Keratinocyte (primary cell): ENCODE measurements around the gene CD99L2. TPM values are rescaled to one million over a fixed set of nuclear protein-coding genes. Genes with fewer than 3 reads are reported as not detected.

Experiments used
- DNase-seq: peaks from one replicate; pipeline ENCODE4 v3.0.0-alpha.2; 2011; ENCODE audit warnings: low read depth, missing footprints, low spot score
- FAIRE-seq: peaks from 2 replicates; lab custom pipeline; 2011; peaks lifted over from hg19 to GRCh38; lab: Jason Lieb, UNC
- H2AFZ ChIP-seq: 2 replicates; pipeline ENCODE4 v1.6.0; 2012; ENCODE audit warnings: low read length, control low read depth, inconsistent platforms; ENCODE audit not compliant: control insufficient read depth
- H3K27ac ChIP-seq: 2 replicates; pipeline ENCODE4 v1.5.1; 2011; ENCODE audit warnings: low read length; ENCODE audit not compliant: control insufficient read depth, insufficient read depth
- H3K27me3 ChIP-seq: 3 replicates; pipeline ENCODE4 v1.6.0; 2011; ENCODE audit warnings: low read length; ENCODE audit not compliant: control insufficient read depth, insufficient read depth; ENCODE audit errors: extremely low read depth
- H3K36me3 ChIP-seq, 2 experiments: 2 replicates in 1 of 2; 3 replicates in 1 of 2; pipeline ENCODE4 v1.5.1; 2011; ENCODE audit warnings: low read length in 2 of 2, mild to moderate bottlenecking in 1 of 2; ENCODE audit not compliant: control insufficient read depth in 2 of 2, insufficient read depth in 2 of 2; ENCODE audit errors: extremely low read depth in 1 of 2
- H3K4me1 ChIP-seq: 3 replicates; pipeline ENCODE4 v1.5.1; 2011; ENCODE audit warnings: low read length; ENCODE audit not compliant: control insufficient read depth, insufficient read depth; ENCODE audit errors: extremely low read depth
- H3K4me2 ChIP-seq: 3 replicates; pipeline ENCODE4 v1.6.0; 2011; ENCODE audit warnings: low read depth, low read length; ENCODE audit not compliant: control insufficient read depth, insufficient read depth; ENCODE audit errors: extremely low read depth
- H3K4me3 ChIP-seq, 3 experiments: fragments of 200-600 bp in 1 of 3; sonication (generic) in 1 of 3; 2 replicates in 2 of 3; 3 replicates in 1 of 3; pipeline ENCODE4 v1.5.1; 2011 to 2016; ENCODE audit warnings: low read length in 3 of 3, mild to moderate bottlenecking in 3 of 3, control low read depth in 2 of 3, inconsistent platforms in 1 of 3, low read depth in 1 of 3, mixed read lengths in 1 of 3, mixed run types in 1 of 3, moderate library complexity in 1 of 3; ENCODE audit not compliant: control insufficient read depth in 2 of 3, insufficient read depth in 2 of 3; ENCODE audit errors: extremely low read depth in 1 of 3
- H3K79me2 ChIP-seq: 2 replicates; pipeline ENCODE4 v1.6.0; 2012; ENCODE audit warnings: low read length; ENCODE audit not compliant: control insufficient read depth, insufficient read depth
- H3K9ac ChIP-seq: 3 replicates; pipeline ENCODE4 v1.6.0; 2011; ENCODE audit warnings: low read length; ENCODE audit not compliant: control insufficient read depth, insufficient read depth; ENCODE audit errors: extremely low read depth
- H3K9me1 ChIP-seq: 3 replicates; pipeline ENCODE4 v1.6.0; 2011; ENCODE audit warnings: low read length; ENCODE audit not compliant: control insufficient read depth, insufficient read depth; ENCODE audit errors: extremely low read depth
- H3K9me3 ChIP-seq: 2 replicates; pipeline ENCODE4 v1.5.1; 2012; ENCODE audit warnings: low read depth, low read length; ENCODE audit not compliant: control insufficient read depth
- H4K20me1 ChIP-seq: 3 replicates; pipeline ENCODE4 v1.6.0; 2011; ENCODE audit warnings: low read length; ENCODE audit not compliant: control insufficient read depth, insufficient read depth; ENCODE audit errors: extremely low read depth
- CTCF ChIP-seq, 3 experiments: IDR thresholded peaks in 1 of 3; conservative IDR thresholded peaks in 1 of 3; optimal IDR thresholded peaks in 1 of 3; 2 replicates in 2 of 3; 3 replicates in 1 of 3; pipeline versions ENCODE3 to v1.5.1; 2011; ENCODE audit warnings: low read length in 3 of 3, mild to moderate bottlenecking in 3 of 3, moderate library complexity in 2 of 3, control low read depth in 1 of 3, inconsistent platforms in 1 of 3; ENCODE audit not compliant: insufficient read depth in 2 of 3; ENCODE audit errors: extremely low read depth in 1 of 3
- EZH2 ChIP-seq: IDR thresholded peaks from one replicate; pipeline ENCODE4 v1.6.1; 2012; ENCODE audit warnings: inconsistent platforms, mild to moderate bottlenecking, low read length, moderate library complexity
- dilution Hi-C: fragments of 300-500 bp; cut with MboI; formaldehyde crosslinking; loops from one replicate; pipeline ENCODE4 v1.7.0; 2020; ENCODE audit warnings: low sequenced_read_pairs; ENCODE audit not compliant: extremely low pct_ligation_motif_present
- polyA plus RNA-seq, 5 experiments: library from polyadenylated mRNA; depleted of rRNA in 3 of 5; stranded (reverse) in 3 of 5; stranded (forward) in 1 of 5; unstranded in 1 of 5; fragments of >200 nt; gene quantifications; 1 replicate in 1 of 5; 2 replicates in 3 of 5; 3 replicates in 1 of 5; pipeline versions ENCODE4 v1.2.1 to v1.2.3, GENCODE V29; 2011 to 2012; ENCODE audit warnings: missing spikeins in 2 of 5, low read depth in 1 of 5, low replicate concordance in 1 of 5

Gene CD99L2
- polyA plus RNA-seq, 1 donor (not counting 4 experiments of a cell fraction or from before 2014, with no cell fraction given) = 14.4 TPM

- Histone ChIP-seq H4K20me1 (no peaks in the 10 kb centered on the region), H3K27ac (no peak overlapping the region), H3K4me3 (no peak overlapping the region), H3K9ac (no peak overlapping the region), H3K9me1 (no peaks in the 10 kb centered on the region), H3K36me3 (peaks cover 1 to 2% of the 10 kb centered on the region in 2 experiments), H3K79me2 (no peaks in the 10 kb centered on the region), H2AFZ (no peak overlapping the region), H3K9me3 (peaks cover 2% of the 10 kb centered on the region), H3K4me1 (peaks cover 28% of the 10 kb centered on the region), H3K4me2 (no peak overlapping the region), H3K27me3 (no peaks in the 10 kb centered on the region)
- no peak for DNase-seq
- dilution Hi-C loops = no loop called here
- FAIRE-seq = no peak
- no peak for TF ChIP-seq CTCF (optimal IDR thresholded peaks at IDR 0.05 in 1 of 3, IDR thresholded peaks at IDR 0.05 in 1 of 3, conservative IDR thresholded peaks at IDR 0.05 in 1 of 3; ENCODE audit: extremely low read depth in 1 of 3, insufficient read depth in 2 of 3, low read length in 3 of 3)
- TF ChIP-seq EZH2 = no peak
Observed at GRCh38 chrX:150767045-150767395, 131.4 kb downstream of the CD99L2 start.

- DNase-seq (no peak), FAIRE-seq (no peak)
- no peak overlapping the region for H3K27ac ChIP-seq
- H3K36me3 ChIP-seq = peaks cover 1 to 2% of the 10 kb centered on the region in 2 experiments
- no peaks in the 10 kb centered on the region for H3K27me3 ChIP-seq
- H3K9ac ChIP-seq = no peak overlapping the region
- no peak overlapping the region for H3K4me3 ChIP-seq
- H3K9me1 ChIP-seq = no peaks in the 10 kb centered on the region
- H2AFZ ChIP-seq = no peak overlapping the region
- no peak overlapping the region for H3K4me2 ChIP-seq
- TF ChIP-seq CTCF (optimal IDR thresholded peaks at IDR 0.05 in 1 of 3, IDR thresholded peaks at IDR 0.05 in 1 of 3, conservative IDR thresholded peaks at IDR 0.05 in 1 of 3; ENCODE audit: extremely low read depth in 1 of 3, insufficient read depth in 2 of 3, low read length in 3 of 3) = no peak
- TF ChIP-seq EZH2 = no peak
- H3K79me2 ChIP-seq = no peaks in the 10 kb centered on the region
- dilution Hi-C loops = no loop called here
- H4K20me1 ChIP-seq = no peaks in the 10 kb centered on the region
- H3K9me3 ChIP-seq = peaks cover under 1% of the 10 kb centered on the region
- peaks cover 28% of the 10 kb centered on the region for H3K4me1 ChIP-seq
Observed at GRCh38 chrX:150766351-150767044, 132.0 kb downstream of the CD99L2 start.
